Activated CD4-positive, alpha-beta T cell treated with anti-CD3 and anti-CD28 coated beads for 48 hours (primary cell): Measurements from ENCODE around the gene C20orf173.
"Not testable (repeated sequence)": the region's sequence is repeated elsewhere in the genome, so short reads cannot be mapped to it uniquely, and the experiment has no call there.

Experiments
- DNase-seq: peaks from one replicate; pipeline ENCODE4 v3.0.0-alpha.2; 2020

Gene C20orf173

GRCh38 chr20:35529552-35529951 lies at the start of gene C20orf173:
Gene C20orf173 (minus strand): TSS chr20:35529652. CDS start chr20:35529373, 279 bp downstream.
- no peak for DNase-seq

- no peak for DNase-seq
Measured at GRCh38 chr20:35579196-35579595, 49.7 kb upstream of the C20orf173 start.

GRCh38 chr20:35578469-35578868 lies 49.0 kb upstream of the C20orf173 start:
- DNase-seq = no peak

GRCh38 chr20:35576816-35577215 lies 47.4 kb upstream of the C20orf173 start:
- DNase-seq = no peak

- DNase-seq = no peak
Measured at GRCh38 chr20:35575958-35576357, 46.5 kb upstream of the C20orf173 start.

GRCh38 chr20:35572838-35573237 lies 43.4 kb upstream of the C20orf173 start:
- no peak for DNase-seq

GRCh38 chr20:35571555-35571954 lies 42.1 kb upstream of the C20orf173 start:
- DNase-seq = no peak

GRCh38 chr20:35568645-35569044 lies 39.2 kb upstream of the C20orf173 start:
- no peak for DNase-seq

GRCh38 chr20:35564905-35565304 lies 35.5 kb upstream of the C20orf173 start:
- DNase-seq = no peak

GRCh38 chr20:35563834-35564233 lies 34.4 kb upstream of the C20orf173 start:
- no peak for DNase-seq

GRCh38 chr20:35562541-35563110 lies 33.2 kb upstream of the C20orf173 start:
- DNase-seq = no peak

- DNase-seq = no peak
Measured at GRCh38 chr20:35561671-35562070, 32.2 kb upstream of the C20orf173 start.

GRCh38 chr20:35561268-35561667 lies 31.8 kb upstream of the C20orf173 start:
- DNase-seq = peak; percentile 19

- no peak for DNase-seq
Measured at GRCh38 chr20:35560541-35560940, 31.1 kb upstream of the C20orf173 start.

- DNase-seq = no peak
Measured at GRCh38 chr20:35560105-35560511, 30.7 kb upstream of the C20orf173 start.

GRCh38 chr20:35559042-35559693 lies 29.7 kb upstream of the C20orf173 start:
- no peak for DNase-seq

- DNase-seq = no peak
Measured at GRCh38 chr20:35558451-35558850, 29.0 kb upstream of the C20orf173 start.

- DNase-seq = no peak
Measured at GRCh38 chr20:35556871-35557270, 27.4 kb upstream of the C20orf173 start.

- DNase-seq = no peak
Measured at GRCh38 chr20:35555951-35556645, 26.6 kb upstream of the C20orf173 start.

GRCh38 chr20:35555461-35555860 lies 26.0 kb upstream of the C20orf173 start:
- DNase-seq = not testable (repeated sequence)

GRCh38 chr20:35552914-35553313 lies 23.5 kb upstream of the C20orf173 start:
- no peak for DNase-seq

GRCh38 chr20:35551503-35551902 lies 22.1 kb upstream of the C20orf173 start:
- DNase-seq = no peak

GRCh38 chr20:35547329-35547728 lies 17.9 kb upstream of the C20orf173 start:
- DNase-seq = no peak

- no peak for DNase-seq
Measured at GRCh38 chr20:35546127-35546526, 16.7 kb upstream of the C20orf173 start.
